ENCODE measurements around the gene UBA1. TPM values are rescaled to one million over a fixed set of nuclear protein-coding genes. Genes with fewer than 3 reads are reported as not detected.

UBA1 gene
- total RNA-seq, 1 donor from 2014 or later = 235 TPM

- no peak for ATAC-seq (ENCODE audit: low read depth)
- DNase-seq = no peak
- ChIA-PET POLR2A (interaction anchor here (0.6 kb wide), 1 partner anchor 471 kb away, joined by 5 read pairs; the partner anchor contains the start of gene ELK1), CTCF (no interaction called here)
- Mint-ChIP-seq H3K27me3 (no peaks in the 10 kb centered on the region), H3K4me3 (no peak overlapping the region), H3K27ac (no peak overlapping the region), H3K4me1 (no peaks in the 10 kb centered on the region), H3K36me3 (ENCODE audit: low read depth) (peaks cover 64% of the 10 kb centered on the region), H3K9me3 (no peaks in the 10 kb centered on the region)
- intact Hi-C loops (cut with micrococcal nuclease) = no loop called here
- no peak for TF ChIP-seq CTCF (IDR thresholded peaks at IDR 0.05)
Measured at GRCh38 chrX:47179221-47179927, 14.3 kb upstream of the UBA1 start.

- ATAC-seq (ENCODE audit: low read depth) (no peak), DNase-seq (no peak)
- no peak overlapping the region for H3K4me3 Mint-ChIP-seq
- TF ChIP-seq CTCF (IDR thresholded peaks at IDR 0.05) = no peak
- H3K27me3 Mint-ChIP-seq = no peaks in the 10 kb centered on the region
- ChIA-PET CTCF (no interaction called here), POLR2A (no interaction called here)
- no peaks in the 10 kb centered on the region for H3K9me3 Mint-ChIP-seq
- H3K27ac Mint-ChIP-seq = no peak overlapping the region
- no peaks in the 10 kb centered on the region for H3K4me1 Mint-ChIP-seq
- peaks cover 65% of the 10 kb centered on the region for H3K36me3 Mint-ChIP-seq (ENCODE audit: low read depth)
- intact Hi-C loops (cut with micrococcal nuclease) = no loop called here
Measured at GRCh38 chrX:47179928-47180255, 13.7 kb upstream of the UBA1 start.

- H3K27me3 Mint-ChIP-seq = no peaks in the 10 kb centered on the region
- no peak overlapping the region for H3K4me3 Mint-ChIP-seq
- ChIA-PET POLR2A (no interaction called here), CTCF (no interaction called here)
- TF ChIP-seq CTCF (IDR thresholded peaks at IDR 0.05) = no peak
- no peak for DNase-seq
- intact Hi-C loops (cut with micrococcal nuclease) = no loop called here
- no peak for ATAC-seq (ENCODE audit: low read depth)
- H3K9me3 Mint-ChIP-seq = no peaks in the 10 kb centered on the region
- H3K4me1 Mint-ChIP-seq = no peaks in the 10 kb centered on the region
- H3K27ac Mint-ChIP-seq = no peak overlapping the region
- H3K36me3 Mint-ChIP-seq (ENCODE audit: low read depth) = peaks cover 67% of the 10 kb centered on the region
Measured at GRCh38 chrX:47180346-47180745, 13.3 kb upstream of the UBA1 start.

GRCh38 chrX:47181301-47181700, 12.3 kb upstream of the UBA1 start:
- no peak for TF ChIP-seq CTCF (IDR thresholded peaks at IDR 0.05)
- intact Hi-C loops (cut with micrococcal nuclease) = no loop called here
- ChIA-PET CTCF (no interaction called here), POLR2A (no interaction called here)
- Mint-ChIP-seq H3K9me3 (no peaks in the 10 kb centered on the region), H3K27me3 (no peaks in the 10 kb centered on the region), H3K4me3 (no peak overlapping the region), H3K4me1 (no peaks in the 10 kb centered on the region), H3K27ac (no peak overlapping the region), H3K36me3 (ENCODE audit: low read depth) (peaks cover 65% of the 10 kb centered on the region)
- no peak for DNase-seq
- no peak for ATAC-seq (ENCODE audit: low read depth)

GRCh38 chrX:47182106-47182700, 11.4 kb upstream of the UBA1 start:
- intact Hi-C loops (cut with micrococcal nuclease) = no loop called here
- no peak for TF ChIP-seq CTCF (IDR thresholded peaks at IDR 0.05)
- ChIA-PET CTCF (no interaction called here), POLR2A (no interaction called here)
- Mint-ChIP-seq H3K4me1 (no peaks in the 10 kb centered on the region), H3K4me3 (no peak overlapping the region), H3K9me3 (no peaks in the 10 kb centered on the region), H3K27me3 (no peaks in the 10 kb centered on the region), H3K27ac (no peak overlapping the region), H3K36me3 (ENCODE audit: low read depth) (peaks cover 67% of the 10 kb centered on the region)
- ATAC-seq (ENCODE audit: low read depth) (no peak), DNase-seq (no peak)

All from activated B cell treated with CpG ODN at 0.5 μM for 24 hours (primary cell).